HepG2 (cell line): ENCODE data around the gene FTHL17. TPM values are rescaled to one million over a fixed set of nuclear protein-coding genes. Genes with fewer than 3 reads are reported as not detected.

Experiments
- ATAC-seq: fragments of 200-7000 bp; cut with Tn5 transposase; 3 replicates; pipeline ENCODE4 v1.9.1; 2020; ENCODE audit warnings: mild to moderate bottlenecking, moderate library complexity
- BruUV-seq: library from RNA; stranded (reverse); fragments of 400-500 nt; replicated peaks from 2 replicates; lab custom pipeline; 2021; lab: Mats Ljungman, UMichigan
- CTCF ChIA-PET: fragments of 300-600 bp; formaldehyde crosslinking; extraction: SDS; loops from one replicate; lab custom pipeline; 2021; ENCODE audit warnings: low total read pairs, inconsistent platforms, low intra/inter-chr PET ratio; lab: Yijun Ruan, JAX
- POLR2A ChIA-PET: fragments of 350-600 bp; sonication (Branson Sonifier 250); formaldehyde crosslinking; loops from one replicate; lab custom pipeline; 2020; ENCODE audit warnings: antibody characterized with exemption, inconsistent platforms; lab: Yijun Ruan, JAX
- DNase-seq: peaks from one replicate; pipeline ENCODE4 v3.0.0-alpha.2; 2015; ENCODE audit warnings: low spot score
- FAIRE-seq: peaks from 3 replicates; lab custom pipeline; 2011; peaks lifted over from hg19 to GRCh38; lab: Jason Lieb, UNC
- H2AFZ ChIP-seq: one replicate; pipeline ENCODE4 v1.6.1; 2011; ENCODE audit warnings: low read length, inconsistent platforms
- H3K27ac ChIP-seq: fragments of 300-600 bp; 3 replicates; pipeline ENCODE4 v1.8.0; 2011; ENCODE audit warnings: mixed run types, mild to moderate bottlenecking, mixed read lengths, low read length, inconsistent platforms; ENCODE audit not compliant: insufficient read depth; ENCODE audit errors: extremely low read length
- H3K27me3 ChIP-seq, 2 experiments: fragments of 200-600 bp in 1 of 2; 2 replicates in 1 of 2; 3 replicates in 1 of 2; pipeline versions ENCODE4 v1.6.0 to v1.8.0; 2011; ENCODE audit warnings: low read length in 2 of 2, mild to moderate bottlenecking in 2 of 2, moderate library complexity in 2 of 2, inconsistent platforms in 1 of 2; ENCODE audit not compliant: insufficient read depth in 2 of 2, control insufficient read depth in 1 of 2
- H3K36me3 ChIP-seq, 2 experiments: fragments of 200-600 bp in 1 of 2; replicated peaks in 1 of 2; 2 replicates in 1 of 2; 3 replicates in 1 of 2; pipeline versions ENCODE4 v1.5.1 to v1.8.0; 2011; ENCODE audit warnings: low read length in 2 of 2, inconsistent platforms in 1 of 2; ENCODE audit not compliant: insufficient read depth in 2 of 2, control insufficient read depth in 1 of 2
- H3K4me1 ChIP-seq: 2 replicates; pipeline ENCODE4 v1.5.1; 2012; ENCODE audit warnings: low read length, inconsistent platforms; ENCODE audit not compliant: insufficient read depth
- H3K4me2 ChIP-seq: 2 replicates; pipeline ENCODE4 v1.6.0; 2011; ENCODE audit warnings: low read depth, low read length, inconsistent platforms
- H3K4me3 ChIP-seq, 3 experiments: fragments of 200-600 bp in 1 of 3; sonication (generic), shearing (Covaris generic) in 1 of 3; replicated peaks in 1 of 3; 2 replicates each; pipeline ENCODE4 v1.5.1; 2011 to 2016; ENCODE audit warnings: low read length in 3 of 3, inconsistent platforms in 2 of 3, low read depth in 2 of 3, mild to moderate bottlenecking in 2 of 3, control low read depth in 1 of 3, mixed read lengths in 1 of 3; ENCODE audit not compliant: insufficient read depth in 1 of 3
- H3K79me2 ChIP-seq: one replicate; pipeline ENCODE4 v1.6.1; 2011; ENCODE audit warnings: low read length, inconsistent platforms; ENCODE audit not compliant: insufficient read depth
- H3K9ac ChIP-seq: 2 replicates; pipeline ENCODE4 v1.6.0; 2011; ENCODE audit warnings: mild to moderate bottlenecking, low read depth, low read length, inconsistent platforms; ENCODE audit not compliant: insufficient read depth
- H3K9me3 ChIP-seq: 2 replicates; pipeline ENCODE4 v1.5.1; 2012; ENCODE audit warnings: mild to moderate bottlenecking, low read length
- H4K20me1 ChIP-seq: 2 replicates; pipeline ENCODE4 v1.6.0; 2011; ENCODE audit warnings: inconsistent platforms, mild to moderate bottlenecking, low read length, moderate library complexity; ENCODE audit not compliant: insufficient read depth
- BHLHE40 ChIP-seq: IDR thresholded peaks from 2 replicates; pipeline ENCODE4 v1.6.1; 2011; ENCODE audit warnings: low read length, improper control_type of control experiment
- IRF2 ChIP-seq: IDR thresholded peaks from 2 replicates; pipeline ENCODE4 v1.6.1; 2018; ENCODE audit warnings: missing genetic modification reagents, missing compliant biosample characterization
- NAIF1 ChIP-seq: sonication (generic); formaldehyde crosslinking; IDR thresholded peaks from 2 replicates; pipeline ENCODE4 v1.5.0; 2020; ENCODE audit warnings: mild to moderate bottlenecking, missing genetic modification reagents, borderline replicate concordance
- ZFY ChIP-seq: sonication (generic); formaldehyde crosslinking; IDR thresholded peaks from 2 replicates; pipeline ENCODE4 v1.4.0; 2020; ENCODE audit warnings: missing genetic modification reagents
- ZNF496 ChIP-seq: sonication (generic); formaldehyde crosslinking; IDR thresholded peaks from 2 replicates; pipeline ENCODE4 v1.8.1; 2023; ENCODE audit warnings: mild to moderate bottlenecking, moderate library complexity, missing genetic modification reagents; ENCODE audit not compliant: insufficient replicate concordance
- ZNF780A ChIP-seq: sonication (generic); formaldehyde crosslinking; IDR thresholded peaks from 2 replicates; pipeline ENCODE4 v1.8.0; 2022; ENCODE audit warnings: mild to moderate bottlenecking, missing genetic modification reagents, moderate library complexity
- ZSCAN9 ChIP-seq: IDR thresholded peaks from 2 replicates; pipeline ENCODE4 v1.6.1; 2016; ENCODE audit warnings: borderline replicate concordance
- WGBS: methylation state at CpG from one replicate; pipeline ENCODE4 v1.1.6; 2017; ENCODE audit warnings: low lambda C conversion rate; 5-methylcytosine and 5-hydroxymethylcytosine counted together
- in situ Hi-C: cut with HindIII; loops from 2 replicates; pipeline ENCODE4 v1.10.0; 2017; ENCODE audit warnings: low pct_unique_long_range_greater_than_20kb; ENCODE audit not compliant: extremely low pct_ligation_motif_present
- intact Hi-C: fragments of 100-400 bp; cut with micrococcal nuclease; formaldehyde crosslinking; loops from one replicate; pipeline ENCODE4 v1.10.0; 2022; ENCODE audit not compliant: unreplicated experiment
- polyA plus RNA-seq, 8 experiments: library from polyadenylated mRNA; depleted of rRNA in 3 of 8; stranded (reverse) in 7 of 8; unstranded in 1 of 8; fragments of >200 nt; fragmentation: Illumina TruSeq in 4 of 8; extraction: Trizol in 4 of 8; gene quantifications; 2 replicates each; pipeline versions ENCODE4 v1.2.1 to v1.2.3, GENCODE V29; 2011 to 2016; ENCODE audit warnings: low read depth in 4 of 8, missing spikeins in 1 of 8, mixed read lengths in 1 of 8; ENCODE audit not compliant: insufficient read depth in 1 of 8
- total RNA-seq, 5 experiments: library from RNA; depleted of rRNA; stranded (reverse); fragments of >200 nt; fragmentation: Illumina TruSeq; extraction: Trizol; gene quantifications; 2 replicates each; pipeline ENCODE4 v1.2.3, GENCODE V29; 2016; ENCODE audit warnings: low read depth in 1 of 5
- TF ChIP-seq, protein P1 (sequence below): sonication (generic); formaldehyde crosslinking; IDR thresholded peaks from 2 replicates; pipeline ENCODE4 v1.4.0; 2020; ENCODE audit warnings: missing genetic modification reagents
- TF ChIP-seq, protein P2 (sequence below): fragments of 450-650 bp; IDR thresholded peaks from 2 replicates; pipeline ENCODE4 v1.6.1; 2017
- TF ChIP-seq, protein P3 (sequence below): sonication (generic); formaldehyde crosslinking; IDR thresholded peaks from 2 replicates; pipeline ENCODE4 v1.9.0; 2021; ENCODE audit warnings: mild to moderate bottlenecking, missing genetic modification reagents

FTHL17 gene
- total and polyA plus RNA-seq, 2 of the 13 experiments (the other 11 are each of a cell fraction or from before 2014, with no cell fraction given): not detected

DNA sequence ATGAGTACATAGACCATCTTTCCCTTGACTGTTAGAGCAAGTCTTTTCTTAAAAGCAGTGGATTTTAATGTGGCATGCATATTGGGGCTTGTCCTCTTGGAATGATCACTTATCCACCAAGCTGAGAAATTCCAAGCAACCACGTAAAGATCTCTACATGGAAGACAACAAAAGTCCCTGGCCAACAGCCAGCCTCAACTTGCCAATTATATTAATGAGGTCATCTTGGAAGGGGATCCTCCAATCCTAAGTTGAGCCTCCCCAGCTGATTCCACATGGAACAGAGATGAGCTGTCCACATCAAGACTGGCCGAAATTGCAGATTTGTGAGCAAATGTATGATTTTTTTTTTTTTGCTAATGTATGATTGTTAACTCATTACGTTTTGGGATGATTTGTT is 20.6 kb upstream of the FTHL17 start:
- BruUV-seq: no TSS peak
- DNase-seq: no peak
- H4K20me1 ChIP-seq: no peaks in the 10 kb centered on the region
- POLR2A ChIA-PET: no interaction called here
- no peak overlapping the region for H3K4me2 ChIP-seq
- no peaks in the 10 kb centered on the region for H3K36me3 ChIP-seq
- H3K27me3 ChIP-seq: no peaks in the 10 kb centered on the region
- no peak overlapping the region for H3K9ac ChIP-seq
- H2AFZ ChIP-seq: no peak overlapping the region
- TF ChIP-seq ZNF780A (no peak), ZFY (CRISPR knock-in tag) (no peak), IRF2 (CRISPR knock-in tag) (no peak), BHLHE40 (no peak)
- TF ChIP-seq, protein P1, sequence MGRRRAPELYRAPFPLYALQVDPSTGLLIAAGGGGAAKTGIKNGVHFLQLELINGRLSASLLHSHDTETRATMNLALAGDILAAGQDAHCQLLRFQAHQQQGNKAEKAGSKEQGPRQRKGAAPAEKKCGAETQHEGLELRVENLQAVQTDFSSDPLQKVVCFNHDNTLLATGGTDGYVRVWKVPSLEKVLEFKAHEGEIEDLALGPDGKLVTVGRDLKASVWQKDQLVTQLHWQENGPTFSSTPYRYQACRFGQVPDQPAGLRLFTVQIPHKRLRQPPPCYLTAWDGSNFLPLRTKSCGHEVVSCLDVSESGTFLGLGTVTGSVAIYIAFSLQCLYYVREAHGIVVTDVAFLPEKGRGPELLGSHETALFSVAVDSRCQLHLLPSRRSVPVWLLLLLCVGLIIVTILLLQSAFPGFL: no peak
- TF ChIP-seq, protein P2, sequence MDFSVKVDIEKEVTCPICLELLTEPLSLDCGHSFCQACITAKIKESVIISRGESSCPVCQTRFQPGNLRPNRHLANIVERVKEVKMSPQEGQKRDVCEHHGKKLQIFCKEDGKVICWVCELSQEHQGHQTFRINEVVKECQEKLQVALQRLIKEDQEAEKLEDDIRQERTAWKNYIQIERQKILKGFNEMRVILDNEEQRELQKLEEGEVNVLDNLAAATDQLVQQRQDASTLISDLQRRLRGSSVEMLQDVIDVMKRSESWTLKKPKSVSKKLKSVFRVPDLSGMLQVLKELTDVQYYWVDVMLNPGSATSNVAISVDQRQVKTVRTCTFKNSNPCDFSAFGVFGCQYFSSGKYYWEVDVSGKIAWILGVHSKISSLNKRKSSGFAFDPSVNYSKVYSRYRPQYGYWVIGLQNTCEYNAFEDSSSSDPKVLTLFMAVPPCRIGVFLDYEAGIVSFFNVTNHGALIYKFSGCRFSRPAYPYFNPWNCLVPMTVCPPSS: no peak
- TF ChIP-seq, all 625 proteins: peak for 0
- ATAC-seq: no peak
- no peaks in the 10 kb centered on the region for H3K79me2 ChIP-seq
- no peak overlapping the region for H3K27ac ChIP-seq
- no peak for FAIRE-seq
- no peaks in the 10 kb centered on the region for H3K4me1 ChIP-seq
- no peaks in the 10 kb centered on the region for H3K9me3 ChIP-seq
- 0% methylated on average over 2 of the region's 3 CpGs for WGBS
- H3K4me3 ChIP-seq: no peak overlapping the region
- intact Hi-C loops (no loop called here), in situ Hi-C loops (no loop called here)
- CTCF ChIA-PET: no interaction called here

DNA sequence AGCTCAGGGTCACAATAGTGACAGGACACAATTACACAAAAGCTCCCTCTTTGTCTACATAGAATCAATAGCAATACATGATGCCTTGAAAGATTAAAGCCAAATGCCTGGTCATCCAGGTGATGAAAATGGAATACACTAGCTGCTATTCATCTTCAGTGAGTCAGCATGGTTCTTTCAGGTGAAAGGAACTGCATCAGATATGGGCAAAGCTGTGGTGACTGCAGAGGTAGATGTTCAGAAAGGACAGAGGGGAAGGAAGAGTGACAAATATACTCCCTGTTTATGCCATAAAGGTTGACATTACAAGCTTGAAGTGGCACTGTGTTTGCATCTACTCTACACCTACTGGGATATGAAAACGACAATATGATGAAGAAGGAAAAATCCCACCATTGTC is 20.0 kb upstream of the FTHL17 start:
- no peak for DNase-seq
- intact Hi-C loops: no loop called here
- no TSS peak for BruUV-seq
- TF ChIP-seq ZSCAN9 (CRISPR knock-in tag) (no peak), NAIF1 (CRISPR knock-in tag) (no peak), ZNF496 (no peak)
- TF ChIP-seq, protein P3, sequence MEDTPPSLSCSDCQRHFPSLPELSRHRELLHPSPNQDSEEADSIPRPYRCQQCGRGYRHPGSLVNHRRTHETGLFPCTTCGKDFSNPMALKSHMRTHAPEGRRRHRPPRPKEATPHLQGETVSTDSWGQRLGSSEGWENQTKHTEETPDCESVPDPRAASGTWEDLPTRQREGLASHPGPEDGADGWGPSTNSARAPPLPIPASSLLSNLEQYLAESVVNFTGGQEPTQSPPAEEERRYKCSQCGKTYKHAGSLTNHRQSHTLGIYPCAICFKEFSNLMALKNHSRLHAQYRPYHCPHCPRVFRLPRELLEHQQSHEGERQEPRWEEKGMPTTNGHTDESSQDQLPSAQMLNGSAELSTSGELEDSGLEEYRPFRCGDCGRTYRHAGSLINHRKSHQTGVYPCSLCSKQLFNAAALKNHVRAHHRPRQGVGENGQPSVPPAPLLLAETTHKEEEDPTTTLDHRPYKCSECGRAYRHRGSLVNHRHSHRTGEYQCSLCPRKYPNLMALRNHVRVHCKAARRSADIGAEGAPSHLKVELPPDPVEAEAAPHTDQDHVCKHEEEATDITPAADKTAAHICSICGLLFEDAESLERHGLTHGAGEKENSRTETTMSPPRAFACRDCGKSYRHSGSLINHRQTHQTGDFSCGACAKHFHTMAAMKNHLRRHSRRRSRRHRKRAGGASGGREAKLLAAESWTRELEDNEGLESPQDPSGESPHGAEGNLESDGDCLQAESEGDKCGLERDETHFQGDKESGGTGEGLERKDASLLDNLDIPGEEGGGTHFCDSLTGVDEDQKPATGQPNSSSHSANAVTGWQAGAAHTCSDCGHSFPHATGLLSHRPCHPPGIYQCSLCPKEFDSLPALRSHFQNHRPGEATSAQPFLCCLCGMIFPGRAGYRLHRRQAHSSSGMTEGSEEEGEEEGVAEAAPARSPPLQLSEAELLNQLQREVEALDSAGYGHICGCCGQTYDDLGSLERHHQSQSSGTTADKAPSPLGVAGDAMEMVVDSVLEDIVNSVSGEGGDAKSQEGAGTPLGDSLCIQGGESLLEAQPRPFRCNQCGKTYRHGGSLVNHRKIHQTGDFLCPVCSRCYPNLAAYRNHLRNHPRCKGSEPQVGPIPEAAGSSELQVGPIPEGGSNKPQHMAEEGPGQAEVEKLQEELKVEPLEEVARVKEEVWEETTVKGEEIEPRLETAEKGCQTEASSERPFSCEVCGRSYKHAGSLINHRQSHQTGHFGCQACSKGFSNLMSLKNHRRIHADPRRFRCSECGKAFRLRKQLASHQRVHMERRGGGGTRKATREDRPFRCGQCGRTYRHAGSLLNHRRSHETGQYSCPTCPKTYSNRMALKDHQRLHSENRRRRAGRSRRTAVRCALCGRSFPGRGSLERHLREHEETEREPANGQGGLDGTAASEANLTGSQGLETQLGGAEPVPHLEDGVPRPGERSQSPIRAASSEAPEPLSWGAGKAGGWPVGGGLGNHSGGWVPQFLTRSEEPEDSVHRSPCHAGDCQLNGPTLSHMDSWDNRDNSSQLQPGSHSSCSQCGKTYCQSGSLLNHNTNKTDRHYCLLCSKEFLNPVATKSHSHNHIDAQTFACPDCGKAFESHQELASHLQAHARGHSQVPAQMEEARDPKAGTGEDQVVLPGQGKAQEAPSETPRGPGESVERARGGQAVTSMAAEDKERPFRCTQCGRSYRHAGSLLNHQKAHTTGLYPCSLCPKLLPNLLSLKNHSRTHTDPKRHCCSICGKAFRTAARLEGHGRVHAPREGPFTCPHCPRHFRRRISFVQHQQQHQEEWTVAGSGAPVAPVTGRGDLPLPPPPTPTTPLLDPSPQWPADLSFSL: no peak

More for the DNA sequence above, 20.0 kb upstream of the FTHL17 start:
- no peak overlapping the region for H3K4me2 ChIP-seq
- in situ Hi-C loops: no loop called here
- ChIA-PET POLR2A (no interaction called here), CTCF (no interaction called here)
- ATAC-seq (no peak), FAIRE-seq (peak; percentile 39)
- H3K9ac ChIP-seq: no peak overlapping the region
- 0% methylated on average over 1 of the region's 1 CpG for WGBS
- H3K4me1 ChIP-seq: no peaks in the 10 kb centered on the region
- H3K27me3 ChIP-seq: no peaks in the 10 kb centered on the region
- no peak overlapping the region for H2AFZ ChIP-seq
- H3K4me3 ChIP-seq: no peak overlapping the region
- no peaks in the 10 kb centered on the region for H3K9me3 ChIP-seq
- H3K79me2 ChIP-seq: no peaks in the 10 kb centered on the region
- no peaks in the 10 kb centered on the region for H3K36me3 ChIP-seq
- H3K27ac ChIP-seq: no peak overlapping the region
- no peaks in the 10 kb centered on the region for H4K20me1 ChIP-seq
